Ovary (tissue), 3 donors: ENCODE data around the gene PLIN1.

Source experiments
- EP300 ChIP-seq: sonication (generic); formaldehyde crosslinking; IDR thresholded peaks from one replicate; pipeline ENCODE4 v1.6.1; 2017; ENCODE audit warnings: antibody characterized with exemption
- TF ChIP-seq, protein P1 (sequence below), 3 donors: fragments of 450-650 bp in 2 of 3; fragments of 200-600 bp in 1 of 3; IDR thresholded peaks; one replicate each; pipeline versions ENCODE4 v1.5.1 to v1.8.0; 2016 to 2022; ENCODE audit warnings: antibody characterized with exemption in 3 of 3, mild to moderate bottlenecking in 1 of 3
- donor health status: DM: no; HTN: no; CAD: no.

DNA sequence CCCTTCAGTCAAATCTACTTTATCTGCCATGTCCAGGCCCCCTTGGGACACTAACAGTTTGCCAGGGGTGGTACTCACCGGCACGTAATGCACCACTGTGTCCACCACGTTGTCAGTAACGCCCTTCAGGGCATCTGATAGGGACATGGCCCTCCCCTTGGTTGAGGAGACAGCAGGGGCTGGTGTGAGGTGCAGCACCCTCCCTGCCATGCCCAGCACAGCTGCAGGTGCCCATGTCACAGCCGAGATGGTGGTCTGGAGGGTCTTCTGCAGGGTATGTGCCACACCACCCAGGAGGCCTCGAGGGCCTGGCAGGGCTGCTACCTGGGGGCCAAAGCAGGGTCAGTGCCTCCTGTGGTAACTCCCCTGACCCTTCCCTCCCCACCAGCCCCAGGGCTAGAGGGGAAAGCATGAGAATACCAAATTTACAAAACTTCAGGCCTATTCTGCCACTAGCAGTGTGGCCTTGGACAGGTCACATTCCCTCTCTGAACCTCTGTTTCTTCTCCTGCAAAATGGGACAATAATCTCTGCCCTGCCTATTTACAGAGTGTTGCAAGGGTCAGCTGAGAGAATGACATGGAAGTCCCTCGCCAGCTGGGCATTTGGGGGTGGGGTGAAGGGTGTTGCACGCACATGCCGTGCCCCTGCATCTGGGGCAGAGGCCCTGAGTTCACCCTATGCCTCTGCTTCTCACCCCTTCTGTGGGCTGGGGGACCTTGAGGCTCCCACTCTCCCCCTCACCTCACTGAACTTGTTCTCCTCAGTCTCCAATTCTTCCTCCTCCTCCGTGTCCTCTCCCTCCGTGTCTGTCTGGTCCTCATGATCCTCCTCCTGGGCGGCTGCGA is 12.1 kb downstream of the PLIN1 start:
- TF ChIP-seq EP300 = no peak
- TF ChIP-seq, protein P1, sequence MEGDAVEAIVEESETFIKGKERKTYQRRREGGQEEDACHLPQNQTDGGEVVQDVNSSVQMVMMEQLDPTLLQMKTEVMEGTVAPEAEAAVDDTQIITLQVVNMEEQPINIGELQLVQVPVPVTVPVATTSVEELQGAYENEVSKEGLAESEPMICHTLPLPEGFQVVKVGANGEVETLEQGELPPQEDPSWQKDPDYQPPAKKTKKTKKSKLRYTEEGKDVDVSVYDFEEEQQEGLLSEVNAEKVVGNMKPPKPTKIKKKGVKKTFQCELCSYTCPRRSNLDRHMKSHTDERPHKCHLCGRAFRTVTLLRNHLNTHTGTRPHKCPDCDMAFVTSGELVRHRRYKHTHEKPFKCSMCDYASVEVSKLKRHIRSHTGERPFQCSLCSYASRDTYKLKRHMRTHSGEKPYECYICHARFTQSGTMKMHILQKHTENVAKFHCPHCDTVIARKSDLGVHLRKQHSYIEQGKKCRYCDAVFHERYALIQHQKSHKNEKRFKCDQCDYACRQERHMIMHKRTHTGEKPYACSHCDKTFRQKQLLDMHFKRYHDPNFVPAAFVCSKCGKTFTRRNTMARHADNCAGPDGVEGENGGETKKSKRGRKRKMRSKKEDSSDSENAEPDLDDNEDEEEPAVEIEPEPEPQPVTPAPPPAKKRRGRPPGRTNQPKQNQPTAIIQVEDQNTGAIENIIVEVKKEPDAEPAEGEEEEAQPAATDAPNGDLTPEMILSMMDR (IDR thresholded peaks at IDR 0.05) = no peak
